Measurements from ENCODE around the gene CAPN12. TPM values are rescaled to one million over a fixed set of nuclear protein-coding genes. Genes with fewer than 3 reads are reported as not detected.

CAPN12 gene
- total and polyA plus RNA-seq, 4 donors, result 3.8 to 28.7 (median 8.8) TPM

GRCh38 chr19:38685666-38686529 is 58.4 kb downstream of the CAPN12 start:
- H3K9ac ChIP-seq (ENCODE audit: low read depth in 1 of 2, low read length in 2 of 2), result peak overlapping the region; percentile 15 to 84
- no peak overlapping the region for H3K4me3 ChIP-seq (ENCODE audit: low read depth in 1 of 3, low read length in 3 of 3)
- no peaks in the 10 kb centered on the region for H3K36me3 ChIP-seq (ENCODE audit: control insufficient read depth in 4 of 4, insufficient read depth in 3 of 4, low read depth in 1 of 4, low read length in 3 of 4)
- TF ChIP-seq RAD21 (IDR thresholded peaks at IDR 0.05) (peak; percentile 56 to 75), HNF4G (IDR thresholded peaks at IDR 0.05) (peak; percentile 3), ATF3 (IDR thresholded peaks at IDR 0.05) (no peak), EGR1 (IDR thresholded peaks at IDR 0.05; ENCODE audit: low read depth in 2 of 2) (no peak), NR2F2 (IDR thresholded peaks at IDR 0.05) (peak; percentile 77), HNF4A (conservative IDR thresholded peaks at IDR 0.05) (peak; percentile 27 to 52), FOXA1 (IDR thresholded peaks at IDR 0.05) (no peak), JUND (IDR thresholded peaks at IDR 0.05) (peak in 1 of 2 donors; percentile 8), SP1 (IDR thresholded peaks at IDR 0.05) (peak; percentile 21), MAX (IDR thresholded peaks at IDR 0.05) (no peak), FOXA2 (IDR thresholded peaks at IDR 0.05) (no peak), CTCF (IDR thresholded peaks at IDR 0.05; ENCODE audit: low read depth, low read length, missing input control) (peak; percentile 58), REST (IDR thresholded peaks at IDR 0.05) (no peak), YY1 (IDR thresholded peaks at IDR 0.05) (no peak), RXRA (IDR thresholded peaks at IDR 0.05) (peak; percentile 27 to 57), ZBTB33 (IDR thresholded peaks at IDR 0.05) (no peak), GABPA (IDR thresholded peaks at IDR 0.05 in 1 of 2, conservative IDR thresholded peaks at IDR 0.05 in 1 of 2) (no peak), TAF1 (conservative IDR thresholded peaks at IDR 0.05) (no peak)
- H3K27me3 ChIP-seq (ENCODE audit: control insufficient read depth in 4 of 4, insufficient read depth in 4 of 4, low read length in 3 of 4), result no peaks in the 10 kb centered on the region
- DNase-seq (ENCODE audit: low spot score), result no peak
- WGBS, result 24% methylated on average over 10 of the region's 10 CpGs
- H3K27ac ChIP-seq (ENCODE audit: low read depth in 1 of 2, low read length in 2 of 2), result peak overlapping the region; percentile 88 to 92
- H3K9me3 ChIP-seq (ENCODE audit: control insufficient read depth in 4 of 4, low read length in 3 of 4), result no peaks in the 10 kb centered on the region
- peaks cover 25 to 41% (median 33%) of the 10 kb centered on the region in 4 donors for H3K4me1 ChIP-seq (ENCODE audit: control insufficient read depth in 4 of 4, insufficient read depth in 4 of 4, low read length in 3 of 4)
